ENCODE measurements around the gene TSPAN14.

DNA sequence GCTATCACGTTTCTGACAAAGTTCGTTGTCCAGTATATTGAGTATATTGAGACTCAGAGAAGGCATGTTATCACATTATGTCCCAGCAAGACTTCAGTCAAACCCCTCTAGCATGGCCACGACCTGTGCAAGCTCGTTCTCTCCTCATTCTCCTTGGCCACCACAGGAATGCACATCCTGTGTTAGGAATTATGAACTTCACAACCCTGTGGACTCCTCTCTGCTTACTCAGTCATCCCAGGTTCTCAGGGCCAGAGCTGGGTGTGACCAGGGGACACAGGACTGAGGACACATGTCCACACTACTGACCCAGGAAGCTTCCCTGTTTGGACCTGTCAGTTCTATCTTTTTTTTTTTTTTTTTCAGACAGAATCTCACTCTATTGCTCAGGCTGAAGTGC lies 87.9 kb downstream of the TSPAN14 start:
- TF ChIP-seq, protein P1, sequence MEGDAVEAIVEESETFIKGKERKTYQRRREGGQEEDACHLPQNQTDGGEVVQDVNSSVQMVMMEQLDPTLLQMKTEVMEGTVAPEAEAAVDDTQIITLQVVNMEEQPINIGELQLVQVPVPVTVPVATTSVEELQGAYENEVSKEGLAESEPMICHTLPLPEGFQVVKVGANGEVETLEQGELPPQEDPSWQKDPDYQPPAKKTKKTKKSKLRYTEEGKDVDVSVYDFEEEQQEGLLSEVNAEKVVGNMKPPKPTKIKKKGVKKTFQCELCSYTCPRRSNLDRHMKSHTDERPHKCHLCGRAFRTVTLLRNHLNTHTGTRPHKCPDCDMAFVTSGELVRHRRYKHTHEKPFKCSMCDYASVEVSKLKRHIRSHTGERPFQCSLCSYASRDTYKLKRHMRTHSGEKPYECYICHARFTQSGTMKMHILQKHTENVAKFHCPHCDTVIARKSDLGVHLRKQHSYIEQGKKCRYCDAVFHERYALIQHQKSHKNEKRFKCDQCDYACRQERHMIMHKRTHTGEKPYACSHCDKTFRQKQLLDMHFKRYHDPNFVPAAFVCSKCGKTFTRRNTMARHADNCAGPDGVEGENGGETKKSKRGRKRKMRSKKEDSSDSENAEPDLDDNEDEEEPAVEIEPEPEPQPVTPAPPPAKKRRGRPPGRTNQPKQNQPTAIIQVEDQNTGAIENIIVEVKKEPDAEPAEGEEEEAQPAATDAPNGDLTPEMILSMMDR (IDR thresholded peaks at IDR 0.05): no peak
- no peak for TF ChIP-seq POLR2A (IDR thresholded peaks at IDR 0.05)
